Left ventricle myocardium inferior (tissue), 1 donor: ENCODE results near the gene RPS25. TPM values are rescaled to one million over a fixed set of nuclear protein-coding genes. Genes with fewer than 3 reads are reported as not detected.

ENCODE experiments used
- DNase-seq: peaks from one replicate; pipeline ENCODE4 v3.0.0-alpha.2; 2020
- H3K27ac ChIP-seq: fragments of 200-600 bp; replicated peaks from 2 replicates; pipeline ENCODE4 v1.8.0; 2021
- H3K27me3 ChIP-seq: fragments of 200-600 bp; 2 replicates; pipeline ENCODE4 v1.8.0; 2021; ENCODE audit warnings: low read depth
- H3K36me3 ChIP-seq: fragments of 200-600 bp; 2 replicates; pipeline ENCODE4 v1.8.0; 2021
- H3K4me1 ChIP-seq: fragments of 200-600 bp; 2 replicates; pipeline ENCODE4 v1.8.0; 2021
- H3K4me3 ChIP-seq: fragments of 200-600 bp; 2 replicates; pipeline ENCODE4 v1.8.0; 2021; ENCODE audit warnings: mild to moderate bottlenecking, moderate library complexity
- H3K9me3 ChIP-seq: fragments of 200-600 bp; replicated peaks from 2 replicates; pipeline ENCODE4 v1.8.0; 2021
- CTCF ChIP-seq: fragments of 200-600 bp; IDR thresholded peaks from 2 replicates; pipeline ENCODE4 v1.8.0; 2021; ENCODE audit warnings: antibody characterized with exemption, mild to moderate bottlenecking, borderline replicate concordance
- intact Hi-C: fragments of 100-400 bp; cut with micrococcal nuclease; formaldehyde crosslinking; loops from one replicate; pipeline ENCODE4 v1.11.0; 2022
- total RNA-seq: library from RNA; stranded (reverse); fragmentation: NEBNext Ultra II Directional; extraction: Animal tissue kit (Norgen Biotek cat#: 25700); gene quantifications from one replicate; pipeline ENCODE4 v1.2.1, GENCODE V29; 2021
- donor health status: DM: no; HTN: yes; CAD: no; lungs with severe emphysema.

RPS25 gene
- total RNA-seq, 1 donor from 2014 or later = 767 TPM

GRCh38 chr11:119051440-119052162 lies 33.5 kb upstream of the RPS25 start:
- Histone ChIP-seq H3K9me3 (no peaks in the 10 kb centered on the region), H3K27ac (no peak overlapping the region), H3K36me3 (peaks cover 89% of the 10 kb centered on the region), H3K27me3 (no peaks in the 10 kb centered on the region), H3K4me3 (no peak overlapping the region), H3K4me1 (peaks cover 23% of the 10 kb centered on the region)
- no peak for TF ChIP-seq CTCF
- DNase-seq = no peak
- intact Hi-C loops = no loop called here

- DNase-seq = no peak
- no peak overlapping the region for H3K4me3 ChIP-seq
- H3K9me3 ChIP-seq = no peaks in the 10 kb centered on the region
- no peak for TF ChIP-seq CTCF
- peaks cover 3% of the 10 kb centered on the region for H3K4me1 ChIP-seq
- intact Hi-C loops = no loop called here
- H3K27me3 ChIP-seq = no peaks in the 10 kb centered on the region
- no peak overlapping the region for H3K27ac ChIP-seq
- peaks cover 96% of the 10 kb centered on the region for H3K36me3 ChIP-seq
Observed at GRCh38 chr11:119049081-119049480, 30.9 kb upstream of the RPS25 start.

- intact Hi-C loops = no loop called here
- TF ChIP-seq CTCF = no peak
- no peaks in the 10 kb centered on the region for H3K27me3 ChIP-seq
- no peak overlapping the region for H3K27ac ChIP-seq
- no peak for DNase-seq
- H3K4me1 ChIP-seq = no peaks in the 10 kb centered on the region
- peaks cover 91% of the 10 kb centered on the region for H3K36me3 ChIP-seq
- no peaks in the 10 kb centered on the region for H3K9me3 ChIP-seq
- no peak overlapping the region for H3K4me3 ChIP-seq
Observed at GRCh38 chr11:119048644-119049043, 30.5 kb upstream of the RPS25 start.

- Histone ChIP-seq H3K36me3 (peaks cover 77% of the 10 kb centered on the region), H3K9me3 (no peaks in the 10 kb centered on the region), H3K27me3 (no peaks in the 10 kb centered on the region), H3K27ac (no peak overlapping the region), H3K4me3 (no peak overlapping the region), H3K4me1 (no peaks in the 10 kb centered on the region)
- no peak for TF ChIP-seq CTCF
- intact Hi-C loops = no loop called here
- no peak for DNase-seq
Observed at GRCh38 chr11:119047205-119047604, 29.1 kb upstream of the RPS25 start.

- no peaks in the 10 kb centered on the region for H3K9me3 ChIP-seq
- H3K4me3 ChIP-seq = no peak overlapping the region
- no peaks in the 10 kb centered on the region for H3K27me3 ChIP-seq
- intact Hi-C loops = no loop called here
- TF ChIP-seq CTCF = no peak
- no peaks in the 10 kb centered on the region for H3K4me1 ChIP-seq
- peaks cover 70% of the 10 kb centered on the region for H3K36me3 ChIP-seq
- H3K27ac ChIP-seq = no peak overlapping the region
- no peak for DNase-seq
Observed at GRCh38 chr11:119046489-119046888, 28.3 kb upstream of the RPS25 start.
